ENCODE data around the gene INPP5E.

Gene INPP5E

GRCh38 chr9:136401173-136401922 lies 38.3 kb downstream of the INPP5E start:
- no peak for DNase-seq

GRCh38 chr9:136400038-136400834 lies 39.4 kb downstream of the INPP5E start, which contains the start of gene SNAPC4:
SNAPC4 (minus strand) TSS chr9:136400170; CDS start chr9:136398428, 1,742 bp downstream.
- DNase-seq, result peak; percentile 96

- DNase-seq, result peak; percentile 74
These were observed 40.2 kb downstream of the INPP5E start for GRCh38 chr9:136399176-136400037.

- DNase-seq, result no peak
These were observed 41.4 kb downstream of the INPP5E start for GRCh38 chr9:136398286-136398685.

- DNase-seq, result no peak
These were observed 42.0 kb downstream of the INPP5E start for GRCh38 chr9:136397643-136398042.

- DNase-seq, result no peak
These were observed 43.5 kb downstream of the INPP5E start for GRCh38 chr9:136396219-136396515.

GRCh38 chr9:136395345-136396218 lies 44.1 kb downstream of the INPP5E start:
- DNase-seq, result no peak

- DNase-seq, result no peak
These were observed 44.7 kb downstream of the INPP5E start for GRCh38 chr9:136395020-136395340.

GRCh38 chr9:136394312-136395019 lies 45.2 kb downstream of the INPP5E start:
- DNase-seq, result no peak

- no peak for DNase-seq
These were observed 46.1 kb downstream of the INPP5E start for GRCh38 chr9:136393531-136393930.

GRCh38 chr9:136392538-136393449 lies 46.9 kb downstream of the INPP5E start:
- no peak for DNase-seq

GRCh38 chr9:136391737-136392537 lies 47.7 kb downstream of the INPP5E start:
- no peak for DNase-seq

- no peak for DNase-seq
These were observed 50.2 kb downstream of the INPP5E start for GRCh38 chr9:136389396-136389795.

GRCh38 chr9:136387217-136387616 lies 52.4 kb downstream of the INPP5E start:
- DNase-seq, result no peak

- no peak for DNase-seq
These were observed 53.6 kb downstream of the INPP5E start for GRCh38 chr9:136386018-136386417.

- no peak for DNase-seq
These were observed 54.6 kb downstream of the INPP5E start for GRCh38 chr9:136385015-136385414.

GRCh38 chr9:136383436-136383835 lies 56.2 kb downstream of the INPP5E start:
- no peak for DNase-seq

- no peak for DNase-seq
These were observed 57.6 kb downstream of the INPP5E start for GRCh38 chr9:136381966-136382513.

GRCh38 chr9:136381311-136381710 lies 58.3 kb downstream of the INPP5E start:
- no peak for DNase-seq

Data from activated CD8-positive, alpha-beta memory T cell treated with anti-CD3 and anti-CD28 coated beads, Interleukin-2, amount 50 U/mL, for 48 hours (primary cell).